SK-N-SH (cell line): Measurements from ENCODE around the gene AFAP1. TPM values are rescaled to one million over a fixed set of nuclear protein-coding genes. Genes with fewer than 3 reads are reported as not detected.

Experiments used
- CTCF ChIA-PET: fragments of 300-600, 350-600 bp; formaldehyde crosslinking; extraction: SDS; loops from one replicate; lab custom pipeline; 2021; lab: Yijun Ruan, JAX
- POLR2A ChIA-PET: fragments of 350-600 bp; sonication (Branson Sonifier 250); formaldehyde crosslinking; extraction: SDS; loops from one replicate; lab custom pipeline; 2020; ENCODE audit warnings: antibody characterized with exemption, inconsistent platforms; lab: Yijun Ruan, JAX
- DNase-seq: peaks from one replicate; pipeline ENCODE4 v3.0.0; 2012
- H2AFZ ChIP-seq: fragments of 200-600 bp; sonication (generic); 2 replicates; pipeline ENCODE4 v1.8.1; 2016; ENCODE audit warnings: antibody characterized with exemption, mild to moderate bottlenecking, low read depth
- H3F3A ChIP-seq: fragments of 200-600 bp; sonication (generic); replicated peaks from 2 replicates; pipeline ENCODE3; 2016; ENCODE audit warnings: antibody characterized with exemption, mild to moderate bottlenecking; ENCODE audit not compliant: insufficient read depth
- H3K27ac ChIP-seq, 2 experiments: fragments of 200-500 bp in 1 of 2; fragments of 200-600 bp in 1 of 2; sonication (Bioruptor generic) in 1 of 2; sonication (generic), shearing (Covaris generic) in 1 of 2; 2 replicates each; pipeline versions ENCODE4 v1.5.1 to v1.6.1; 2014 to 2016; ENCODE audit warnings: low read depth in 2 of 2, inconsistent platforms in 1 of 2, low read length in 1 of 2, mild to moderate bottlenecking in 1 of 2, mixed read lengths in 1 of 2
- H3K27me3 ChIP-seq: fragments of 200-600 bp; sonication (generic), shearing (Covaris generic); 2 replicates; pipeline ENCODE4 v1.6.1; 2016; ENCODE audit warnings: mixed run types; ENCODE audit not compliant: insufficient read depth
- H3K36me3 ChIP-seq, 2 experiments: fragments of 200-500 bp in 1 of 2; fragments of 200-600 bp in 1 of 2; sonication (Bioruptor generic) in 1 of 2; sonication (generic) in 1 of 2; replicated peaks in 1 of 2; 2 replicates each; pipeline versions ENCODE3 to v1.5.1; 2014 to 2016; ENCODE audit warnings: low read length in 1 of 2, mild to moderate bottlenecking in 1 of 2; ENCODE audit not compliant: insufficient read depth in 2 of 2, control insufficient read depth in 1 of 2
- H3K4me1 ChIP-seq, 2 experiments: fragments of 200-500 bp in 1 of 2; fragments of 200-600 bp in 1 of 2; sonication (Bioruptor generic) in 1 of 2; sonication (generic), shearing (Covaris generic) in 1 of 2; 2 replicates each; pipeline versions ENCODE4 v1.5.1 to v1.6.1; 2014 to 2016; ENCODE audit warnings: low read depth in 1 of 2, low read length in 1 of 2, mixed run types in 1 of 2; ENCODE audit not compliant: insufficient read depth in 2 of 2, control insufficient read depth in 1 of 2
- H3K4me2 ChIP-seq: fragments of 200-600 bp; sonication (generic), shearing (Covaris generic); 2 replicates; pipeline ENCODE4 v1.6.1; 2017; ENCODE audit warnings: mixed run types
- H3K4me3 ChIP-seq, 2 experiments: fragments of 200-500 bp in 1 of 2; fragments of 200-600 bp in 1 of 2; sonication (Bioruptor generic) in 1 of 2; sonication (generic), shearing (Covaris generic) in 1 of 2; 2 replicates each; pipeline versions ENCODE4 v1.5.1 to v1.8.1; 2014 to 2016; ENCODE audit warnings: low read depth in 2 of 2, inconsistent platforms in 1 of 2, low read length in 1 of 2, mild to moderate bottlenecking in 1 of 2, mixed read lengths in 1 of 2, moderate library complexity in 1 of 2
- H3K79me2 ChIP-seq: fragments of 200-600 bp; sonication (generic); 2 replicates; pipeline ENCODE4 v1.8.1; 2017; ENCODE audit warnings: mild to moderate bottlenecking; ENCODE audit not compliant: insufficient read depth
- H3K9ac ChIP-seq: fragments of 200-600 bp; sonication (generic); 2 replicates; pipeline ENCODE4 v1.6.1; 2017; ENCODE audit warnings: mixed run types
- H3K9me2 ChIP-seq: fragments of 200-600 bp; sonication (generic); 2 replicates; pipeline ENCODE4 v1.6.1; 2017; ENCODE audit warnings: mixed run types
- H3K9me3 ChIP-seq: fragments of 200-600 bp; sonication (generic); 2 replicates; pipeline ENCODE4 v1.6.1; 2017; ENCODE audit warnings: mixed run types, mild to moderate bottlenecking, moderate library complexity
- H4K20me1 ChIP-seq: fragments of 200-600 bp; sonication (generic); 2 replicates; pipeline ENCODE4 v1.6.1; 2017; ENCODE audit warnings: mild to moderate bottlenecking, mixed run types; ENCODE audit not compliant: insufficient read depth
- ELF1 ChIP-seq: IDR thresholded peaks from 2 replicates; pipeline ENCODE4 v1.4.0; 2012
- EZH2phosphoT487 ChIP-seq: fragments of 200-600 bp; sonication (generic); IDR thresholded peaks from 2 replicates; pipeline ENCODE4 v1.6.1; 2017; ENCODE audit warnings: low read depth, mixed run types, mild to moderate bottlenecking, antibody characterized with exemption, moderate library complexity, borderline replicate concordance
- FOSL2 ChIP-seq: IDR thresholded peaks from 2 replicates; pipeline ENCODE4 v1.4.0; 2012; ENCODE audit warnings: low read depth, mild to moderate bottlenecking, moderate library complexity, borderline replicate concordance
- FOXJ3 ChIP-seq: sonication (generic); formaldehyde crosslinking; IDR thresholded peaks from 2 replicates; pipeline ENCODE4 v1.5.1; 2020; ENCODE audit warnings: mild to moderate bottlenecking, missing genetic modification reagents
- GABPA ChIP-seq: IDR thresholded peaks from 2 replicates; pipeline ENCODE4 v1.4.0; 2012; ENCODE audit warnings: low read depth, mild to moderate bottlenecking
- GATA2 ChIP-seq: sonication (generic); formaldehyde crosslinking; IDR thresholded peaks from 2 replicates; pipeline ENCODE4 v1.5.0; 2020; ENCODE audit warnings: mild to moderate bottlenecking, missing genetic modification reagents
- IRF3 ChIP-seq: fragments of 150-350 bp; IDR thresholded peaks from 2 replicates; pipeline ENCODE4 v1.6.1; 2016; ENCODE audit warnings: mild to moderate bottlenecking, low read depth, low read length
- MEF2A ChIP-seq: IDR thresholded peaks from 2 replicates; pipeline ENCODE4 v1.4.0; 2012; ENCODE audit warnings: low read depth, borderline replicate concordance
- NFIC ChIP-seq: IDR thresholded peaks from 2 replicates; pipeline ENCODE4 v1.4.0; 2012; ENCODE audit warnings: borderline replicate concordance
- RCOR1 ChIP-seq: fragments of 150-350 bp; IDR thresholded peaks from 2 replicates; pipeline ENCODE4 v1.6.1; 2017; ENCODE audit warnings: antibody characterized with exemption, low read length
- RXRA ChIP-seq: IDR thresholded peaks from 2 replicates; pipeline ENCODE4 v1.4.0; 2012; ENCODE audit warnings: low read depth, mild to moderate bottlenecking, borderline replicate concordance
- SIN3A ChIP-seq: IDR thresholded peaks from 2 replicates; pipeline ENCODE4 v1.6.1; 2012; ENCODE audit warnings: low read depth, mild to moderate bottlenecking, low read length, moderate library complexity, borderline replicate concordance
- USF1 ChIP-seq: IDR thresholded peaks from 2 replicates; pipeline ENCODE4 v1.4.0; 2012; ENCODE audit warnings: low read depth, borderline replicate concordance
- ZBTB33 ChIP-seq: IDR thresholded peaks from 2 replicates; pipeline ENCODE4 v1.4.0; 2012; ENCODE audit warnings: low read depth, borderline replicate concordance
- WGBS: methylation state at CpG from one replicate; pipeline ENCODE4 v1.1.6; 2017; ENCODE audit warnings: low lambda C conversion rate; 5-methylcytosine and 5-hydroxymethylcytosine counted together
- polyA plus RNA-seq, 3 experiments: library from polyadenylated mRNA; depleted of rRNA; stranded (reverse); fragments of >200 nt; gene quantifications; 2 replicates each; pipeline ENCODE4 v1.2.3, GENCODE V29; 2012
- TF ChIP-seq, protein P1 (sequence below): IDR thresholded peaks from 2 replicates; pipeline ENCODE4 v1.4.0; 2012; ENCODE audit warnings: low read depth
- TF ChIP-seq, protein P2 (sequence below): IDR thresholded peaks from 2 replicates; pipeline ENCODE4 v1.6.1; 2012; ENCODE audit warnings: mild to moderate bottlenecking, low read depth, low read length, moderate library complexity

The AFAP1 gene
- polyA plus RNA-seq, 1 of the 3 experiments (the other 2 are of a cell fraction) = 67.9 TPM

GRCh38 chr4:7887436-7887835, 52.2 kb downstream of the AFAP1 start:
- no peaks in the 10 kb centered on the region for H3K9me2 ChIP-seq
- POLR2A ChIA-PET = no interaction called here
- no peak for DNase-seq
- 89% methylated on average over 3 of the region's 3 CpGs for WGBS
- peaks cover 100% of the 10 kb centered on the region for H3K79me2 ChIP-seq
- TF ChIP-seq USF1 (no peak), MEF2A (0 out of 2 replicates have a peak, but pooled peaks have one; percentile 31), FOXJ3 (CRISPR knock-in tag) (no peak)
- TF ChIP-seq, all 33 proteins: peak for 1
- no peak overlapping the region for H2AFZ ChIP-seq
- peaks cover 66% of the 10 kb centered on the region for H3F3A ChIP-seq
- peak overlapping the region; percentile 38 for H3K4me2 ChIP-seq
- H3K4me3 ChIP-seq = no peak overlapping the region
- H3K27me3 ChIP-seq = no peaks in the 10 kb centered on the region
- H3K9ac ChIP-seq = 0 out of 2 replicates have a peak overlapping the region, but pooled peaks have one; percentile 9
- H3K9me3 ChIP-seq = peaks cover 5% of the 10 kb centered on the region; the same call in 1 of the 2 replicates
- H4K20me1 ChIP-seq = peaks cover 24% of the 10 kb centered on the region
- CTCF ChIA-PET = interaction anchor here (0.7 to 2.6 kb wide), 7 partner anchors 10 to 83 kb away, joined by 3 to 8 read pairs (median 6); no protein-coding TSS in a partner anchor
- peaks cover 44 to 56% of the 10 kb centered on the region in 2 experiments for H3K4me1 ChIP-seq
- H3K27ac ChIP-seq = peak overlapping the region; percentile 97 to 100
- peaks cover 0 to 28% of the 10 kb centered on the region in 2 experiments for H3K36me3 ChIP-seq

DNA sequence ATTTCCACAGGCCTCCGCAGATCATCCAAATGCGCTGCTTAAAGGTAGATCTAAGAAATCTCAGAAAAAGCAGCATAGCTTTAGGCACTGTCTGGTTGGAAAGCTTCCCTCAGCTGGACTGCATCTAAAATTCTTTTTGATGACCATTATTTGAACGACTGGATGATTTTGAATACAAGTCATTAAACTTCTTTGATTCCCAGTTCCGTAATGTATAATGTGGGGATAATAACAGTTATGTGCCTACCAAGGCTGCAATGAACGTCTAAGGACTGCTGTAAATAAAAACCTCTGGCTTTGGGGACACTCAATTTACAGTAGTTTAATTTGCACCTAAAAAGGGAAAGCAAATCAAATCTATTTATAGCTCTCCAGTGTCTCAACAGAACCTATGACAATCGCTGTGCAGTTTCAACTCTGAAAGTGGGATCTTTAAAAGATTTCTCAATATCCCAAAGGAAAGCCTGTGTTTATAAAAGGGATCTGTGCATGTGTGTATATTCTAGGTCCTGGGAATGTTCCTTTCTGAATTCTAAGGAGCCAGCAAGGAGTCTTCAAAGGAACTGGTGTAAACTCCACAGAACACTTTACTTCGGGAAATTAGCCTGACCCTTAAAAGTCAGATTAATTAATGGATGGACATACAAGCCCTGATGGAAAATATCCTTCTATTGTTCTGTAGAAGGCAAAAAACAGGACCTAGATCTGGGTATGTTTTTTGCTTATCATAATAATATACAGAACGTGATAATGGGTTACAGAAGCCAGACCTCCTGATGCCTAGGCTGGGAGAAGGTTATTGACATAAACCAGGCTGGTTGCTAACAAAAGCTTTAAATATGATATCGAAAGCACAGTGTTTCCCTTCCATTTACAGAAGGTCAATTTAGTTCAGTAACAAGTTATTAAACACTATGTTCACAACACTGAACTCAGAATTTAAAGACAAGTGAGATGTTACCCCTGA, 53.4 kb downstream of the AFAP1 start:
- no peaks in the 10 kb centered on the region for H3K9me2 ChIP-seq
- 44% methylated on average over 9 of the region's 9 CpGs for WGBS
- no peak overlapping the region for H3K4me3 ChIP-seq
- peaks cover 0 to 34% of the 10 kb centered on the region in 2 experiments for H3K36me3 ChIP-seq
- peaks cover 5% of the 10 kb centered on the region; the same call in 1 of the 2 replicates for H3K9me3 ChIP-seq
- CTCF ChIA-PET = interaction anchor here (0.8 to 2.6 kb wide), 14 partner anchors 8 to 101 kb away, joined by 3 to 10 read pairs (median 4); no protein-coding TSS in a partner anchor
- H4K20me1 ChIP-seq = peaks cover 24% of the 10 kb centered on the region
- peaks cover 56% of the 10 kb centered on the region for H3F3A ChIP-seq
- no peak overlapping the region for H2AFZ ChIP-seq
- H3K27me3 ChIP-seq = no peaks in the 10 kb centered on the region
- POLR2A ChIA-PET = interaction anchor here (1.3 to 1.4 kb wide), 2 partner anchors 8 to 16 kb away, joined by 4 to 5 read pairs; no protein-coding TSS in a partner anchor
- peak overlapping the region; percentile 97 to 100 for H3K27ac ChIP-seq
- H3K4me2 ChIP-seq = peak overlapping the region; percentile 38
- peak overlapping the region; percentile 9; the same call in 1 of the 2 replicates for H3K9ac ChIP-seq
- peaks cover 33 to 53% of the 10 kb centered on the region in 2 experiments for H3K4me1 ChIP-seq
- H3K79me2 ChIP-seq = peaks cover 100% of the 10 kb centered on the region
- DNase-seq = peak; percentile 74
- no peak for TF ChIP-seq EZH2phosphoT487
- TF ChIP-seq ZBTB33 = no peak
- no peak for TF ChIP-seq RXRA
- TF ChIP-seq, protein P1, sequence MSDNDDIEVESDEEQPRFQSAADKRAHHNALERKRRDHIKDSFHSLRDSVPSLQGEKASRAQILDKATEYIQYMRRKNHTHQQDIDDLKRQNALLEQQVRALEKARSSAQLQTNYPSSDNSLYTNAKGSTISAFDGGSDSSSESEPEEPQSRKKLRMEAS = no peak
- TF ChIP-seq, protein P2, sequence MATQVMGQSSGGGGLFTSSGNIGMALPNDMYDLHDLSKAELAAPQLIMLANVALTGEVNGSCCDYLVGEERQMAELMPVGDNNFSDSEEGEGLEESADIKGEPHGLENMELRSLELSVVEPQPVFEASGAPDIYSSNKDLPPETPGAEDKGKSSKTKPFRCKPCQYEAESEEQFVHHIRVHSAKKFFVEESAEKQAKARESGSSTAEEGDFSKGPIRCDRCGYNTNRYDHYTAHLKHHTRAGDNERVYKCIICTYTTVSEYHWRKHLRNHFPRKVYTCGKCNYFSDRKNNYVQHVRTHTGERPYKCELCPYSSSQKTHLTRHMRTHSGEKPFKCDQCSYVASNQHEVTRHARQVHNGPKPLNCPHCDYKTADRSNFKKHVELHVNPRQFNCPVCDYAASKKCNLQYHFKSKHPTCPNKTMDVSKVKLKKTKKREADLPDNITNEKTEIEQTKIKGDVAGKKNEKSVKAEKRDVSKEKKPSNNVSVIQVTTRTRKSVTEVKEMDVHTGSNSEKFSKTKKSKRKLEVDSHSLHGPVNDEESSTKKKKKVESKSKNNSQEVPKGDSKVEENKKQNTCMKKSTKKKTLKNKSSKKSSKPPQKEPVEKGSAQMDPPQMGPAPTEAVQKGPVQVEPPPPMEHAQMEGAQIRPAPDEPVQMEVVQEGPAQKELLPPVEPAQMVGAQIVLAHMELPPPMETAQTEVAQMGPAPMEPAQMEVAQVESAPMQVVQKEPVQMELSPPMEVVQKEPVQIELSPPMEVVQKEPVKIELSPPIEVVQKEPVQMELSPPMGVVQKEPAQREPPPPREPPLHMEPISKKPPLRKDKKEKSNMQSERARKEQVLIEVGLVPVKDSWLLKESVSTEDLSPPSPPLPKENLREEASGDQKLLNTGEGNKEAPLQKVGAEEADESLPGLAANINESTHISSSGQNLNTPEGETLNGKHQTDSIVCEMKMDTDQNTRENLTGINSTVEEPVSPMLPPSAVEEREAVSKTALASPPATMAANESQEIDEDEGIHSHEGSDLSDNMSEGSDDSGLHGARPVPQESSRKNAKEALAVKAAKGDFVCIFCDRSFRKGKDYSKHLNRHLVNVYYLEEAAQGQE = no peak
- TF ChIP-seq GABPA = no peak
- no peak for TF ChIP-seq SIN3A
- TF ChIP-seq IRF3 = no peak
- TF ChIP-seq GATA2 (CRISPR knock-in tag) = peak; percentile 82
- TF ChIP-seq NFIC = no peak
- TF ChIP-seq FOSL2 = no peak
- TF ChIP-seq ELF1 = no peak
- TF ChIP-seq RCOR1 = peak; percentile 92
